PC-3 (cell line): ENCODE data around the gene IL32.

Source experiments
- EZH2 ChIP-seq: fragments of 300-600 bp; sonication (generic); IDR thresholded peaks from one replicate; pipeline ENCODE4 v1.6.1; 2017; ENCODE audit warnings: antibody characterized with exemption, mild to moderate bottlenecking, low read length; ENCODE audit not compliant: unreplicated experiment
- EZH2phosphoT487 ChIP-seq: fragments of 300-600 bp; sonication (generic); IDR thresholded peaks from 2 replicates; pipeline ENCODE4 v1.6.1; 2018; ENCODE audit warnings: mild to moderate bottlenecking, antibody characterized with exemption, low read length, borderline replicate concordance
- TF ChIP-seq, protein P1 (sequence below): fragments of 300-600 bp; sonication (generic); conservative IDR thresholded peaks from 2 replicates; pipeline ENCODE4 v1.5.1; 2017; ENCODE audit warnings: antibody characterized with exemption, low read depth, mild to moderate bottlenecking, low read length

DNA sequence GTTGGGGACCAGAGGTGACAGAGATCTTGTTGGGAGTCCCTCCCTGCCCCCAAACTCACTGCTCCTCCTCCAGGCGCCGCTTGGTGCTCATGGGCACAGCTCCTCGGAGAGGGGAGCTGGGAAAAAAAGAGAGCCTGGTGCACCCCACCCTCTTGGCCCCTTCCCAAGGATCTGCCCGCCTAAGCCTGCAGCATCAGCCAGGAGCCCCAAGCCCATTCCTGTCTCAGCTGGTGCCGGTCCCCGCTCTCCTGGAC lies 42.1 kb upstream of the IL32 start:
- TF ChIP-seq, protein P1, sequence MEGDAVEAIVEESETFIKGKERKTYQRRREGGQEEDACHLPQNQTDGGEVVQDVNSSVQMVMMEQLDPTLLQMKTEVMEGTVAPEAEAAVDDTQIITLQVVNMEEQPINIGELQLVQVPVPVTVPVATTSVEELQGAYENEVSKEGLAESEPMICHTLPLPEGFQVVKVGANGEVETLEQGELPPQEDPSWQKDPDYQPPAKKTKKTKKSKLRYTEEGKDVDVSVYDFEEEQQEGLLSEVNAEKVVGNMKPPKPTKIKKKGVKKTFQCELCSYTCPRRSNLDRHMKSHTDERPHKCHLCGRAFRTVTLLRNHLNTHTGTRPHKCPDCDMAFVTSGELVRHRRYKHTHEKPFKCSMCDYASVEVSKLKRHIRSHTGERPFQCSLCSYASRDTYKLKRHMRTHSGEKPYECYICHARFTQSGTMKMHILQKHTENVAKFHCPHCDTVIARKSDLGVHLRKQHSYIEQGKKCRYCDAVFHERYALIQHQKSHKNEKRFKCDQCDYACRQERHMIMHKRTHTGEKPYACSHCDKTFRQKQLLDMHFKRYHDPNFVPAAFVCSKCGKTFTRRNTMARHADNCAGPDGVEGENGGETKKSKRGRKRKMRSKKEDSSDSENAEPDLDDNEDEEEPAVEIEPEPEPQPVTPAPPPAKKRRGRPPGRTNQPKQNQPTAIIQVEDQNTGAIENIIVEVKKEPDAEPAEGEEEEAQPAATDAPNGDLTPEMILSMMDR: no peak
- TF ChIP-seq EZH2 (no peak), EZH2phosphoT487 (no peak)
